ENCODE measurements around the gene TMEM131.

TMEM131 gene

GRCh38 chr2:97711394-97711711 is 284.4 kb downstream of the TMEM131 start:
- no peaks in the 10 kb centered on the region for H3K4me1 ChIP-seq (ENCODE audit: insufficient read depth, low read length)
- no peak overlapping the region for H3K9ac ChIP-seq (ENCODE audit: low read depth, low read length)
- H3K27me3 ChIP-seq (ENCODE audit: insufficient read depth, low read length): no peaks in the 10 kb centered on the region
- H3K4me3 ChIP-seq (ENCODE audit: low read length): no peak overlapping the region
- no peaks in the 10 kb centered on the region for H3K9me3 ChIP-seq (ENCODE audit: insufficient read depth, low read depth, low read length)
- WGBS: 90% methylated on average over 5 of the region's 6 CpGs
- peak overlapping the region; percentile 18; the same call in 1 of the 2 replicates for H3K27ac ChIP-seq (ENCODE audit: low read depth, low read length)
- H3K36me3 ChIP-seq (ENCODE audit: insufficient read depth, low read length): no peaks in the 10 kb centered on the region

GRCh38 chr2:97708608-97709007 is 287.1 kb downstream of the TMEM131 start:
- Histone ChIP-seq H3K27me3 (ENCODE audit: insufficient read depth, low read length) (no peaks in the 10 kb centered on the region), H3K9me3 (ENCODE audit: insufficient read depth, low read depth, low read length) (no peaks in the 10 kb centered on the region), H3K27ac (ENCODE audit: low read depth, low read length) (no peak overlapping the region), H3K9ac (ENCODE audit: low read depth, low read length) (no peak overlapping the region), H3K4me1 (ENCODE audit: insufficient read depth, low read length) (no peaks in the 10 kb centered on the region), H3K4me3 (ENCODE audit: low read length) (no peak overlapping the region), H3K36me3 (ENCODE audit: insufficient read depth, low read length) (no peaks in the 10 kb centered on the region)
- 98% methylated on average over 7 of the region's 8 CpGs for WGBS

DNA sequence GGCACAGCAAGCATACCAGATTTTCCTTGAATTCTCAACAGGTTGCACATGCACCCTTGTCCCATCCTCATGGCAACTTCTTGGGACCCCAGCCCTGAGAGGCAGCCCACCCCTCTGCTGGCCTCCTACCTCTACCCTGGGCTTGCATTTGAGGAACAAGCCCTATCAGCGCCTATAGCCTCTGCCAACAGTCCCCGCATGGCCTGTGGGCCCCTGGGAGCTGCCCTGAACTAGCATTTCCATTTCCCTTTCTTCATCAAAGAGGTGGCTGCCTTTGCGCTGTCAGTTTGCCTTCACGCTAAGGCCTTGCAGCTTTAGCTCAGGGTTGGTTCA is 287.7 kb downstream of the TMEM131 start:
- no peak overlapping the region for H3K4me3 ChIP-seq (ENCODE audit: low read length)
- H3K9me3 ChIP-seq (ENCODE audit: insufficient read depth, low read depth, low read length): no peaks in the 10 kb centered on the region
- WGBS: 92% methylated on average over 4 of the region's 4 CpGs
- H3K36me3 ChIP-seq (ENCODE audit: insufficient read depth, low read length): no peaks in the 10 kb centered on the region
- no peaks in the 10 kb centered on the region for H3K27me3 ChIP-seq (ENCODE audit: insufficient read depth, low read length)
- no peak overlapping the region for H3K9ac ChIP-seq (ENCODE audit: low read depth, low read length)
- no peak overlapping the region for H3K27ac ChIP-seq (ENCODE audit: low read depth, low read length)
- no peaks in the 10 kb centered on the region for H3K4me1 ChIP-seq (ENCODE audit: insufficient read depth, low read length)

DNA sequence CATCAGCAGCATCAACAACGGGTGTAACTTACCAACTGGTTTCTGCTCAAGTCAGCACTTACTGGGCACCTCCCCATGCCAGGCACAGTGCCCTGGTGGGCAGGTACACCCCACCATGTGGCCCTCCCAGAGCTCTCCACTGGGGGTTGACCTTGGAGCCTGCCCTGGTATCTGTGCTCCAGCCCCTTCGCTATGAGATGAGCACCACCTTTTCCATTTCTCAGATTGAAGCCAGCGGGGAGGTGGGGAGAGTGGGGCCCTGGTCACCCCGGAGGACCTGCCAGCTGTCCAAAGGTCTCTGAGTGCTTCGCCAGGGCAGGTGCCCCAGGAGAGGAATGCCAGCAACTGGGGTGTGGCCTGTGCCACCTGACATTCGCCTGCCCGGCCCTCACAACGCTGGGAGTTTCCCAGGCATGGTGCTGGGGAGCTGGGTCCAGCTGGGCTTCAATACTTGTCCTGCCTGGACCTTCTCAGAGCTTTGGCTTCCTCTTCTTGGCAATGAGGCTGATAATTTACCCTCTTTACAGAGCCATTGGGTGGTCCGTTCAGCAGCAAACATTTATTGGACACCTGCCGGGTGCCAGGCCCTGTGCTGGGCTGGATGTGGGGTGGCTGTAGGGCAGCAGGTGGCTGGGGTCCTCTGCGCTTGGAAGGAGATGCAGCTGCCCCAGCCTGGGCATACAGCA is 288.2 kb downstream of the TMEM131 start:
- Histone ChIP-seq H3K9ac (ENCODE audit: low read depth, low read length) (no peak overlapping the region), H3K4me1 (ENCODE audit: insufficient read depth, low read length) (no peaks in the 10 kb centered on the region), H3K4me3 (ENCODE audit: low read length) (no peak overlapping the region), H3K27ac (ENCODE audit: low read depth, low read length) (no peak overlapping the region), H3K36me3 (ENCODE audit: insufficient read depth, low read length) (no peaks in the 10 kb centered on the region), H3K9me3 (ENCODE audit: insufficient read depth, low read depth, low read length) (no peaks in the 10 kb centered on the region), H3K27me3 (ENCODE audit: insufficient read depth, low read length) (no peaks in the 10 kb centered on the region)
- WGBS: 90% methylated on average over 11 of the region's 11 CpGs

- no peak overlapping the region for H3K9ac ChIP-seq (ENCODE audit: low read depth, low read length)
- no peaks in the 10 kb centered on the region for H3K4me1 ChIP-seq (ENCODE audit: insufficient read depth, low read length)
- no peak overlapping the region for H3K27ac ChIP-seq (ENCODE audit: low read depth, low read length)
- H3K9me3 ChIP-seq (ENCODE audit: insufficient read depth, low read depth, low read length): no peaks in the 10 kb centered on the region
- no peak overlapping the region for H3K4me3 ChIP-seq (ENCODE audit: low read length)
- no peaks in the 10 kb centered on the region for H3K27me3 ChIP-seq (ENCODE audit: insufficient read depth, low read length)
- no peaks in the 10 kb centered on the region for H3K36me3 ChIP-seq (ENCODE audit: insufficient read depth, low read length)
- 84% methylated on average over 11 of the region's 11 CpGs for WGBS
These were observed 288.9 kb downstream of the TMEM131 start for GRCh38 chr2:97706708-97707345.

Measured in HUES64 (cell line).